Keratinocyte (primary cell): ENCODE measurements around the gene KIF5B. TPM values are rescaled to one million over a fixed set of nuclear protein-coding genes. Genes with fewer than 3 reads are reported as not detected.

Source experiments
- DNase-seq: peaks from one replicate; pipeline ENCODE4 v3.0.0-alpha.2; 2011; ENCODE audit warnings: low read depth, missing footprints, low spot score
- FAIRE-seq: peaks from 2 replicates; lab custom pipeline; 2011; peaks lifted over from hg19 to GRCh38; lab: Jason Lieb, UNC
- H2AFZ ChIP-seq: 2 replicates; pipeline ENCODE4 v1.6.0; 2012; ENCODE audit warnings: low read length, control low read depth, inconsistent platforms; ENCODE audit not compliant: control insufficient read depth
- H3K27ac ChIP-seq: 2 replicates; pipeline ENCODE4 v1.5.1; 2011; ENCODE audit warnings: low read length; ENCODE audit not compliant: control insufficient read depth, insufficient read depth
- H3K27me3 ChIP-seq: 3 replicates; pipeline ENCODE4 v1.6.0; 2011; ENCODE audit warnings: low read length; ENCODE audit not compliant: control insufficient read depth, insufficient read depth; ENCODE audit errors: extremely low read depth
- H3K36me3 ChIP-seq, 2 experiments: 2 replicates in 1 of 2; 3 replicates in 1 of 2; pipeline ENCODE4 v1.5.1; 2011; ENCODE audit warnings: low read length in 2 of 2, mild to moderate bottlenecking in 1 of 2; ENCODE audit not compliant: control insufficient read depth in 2 of 2, insufficient read depth in 2 of 2; ENCODE audit errors: extremely low read depth in 1 of 2
- H3K4me1 ChIP-seq: 3 replicates; pipeline ENCODE4 v1.5.1; 2011; ENCODE audit warnings: low read length; ENCODE audit not compliant: control insufficient read depth, insufficient read depth; ENCODE audit errors: extremely low read depth
- H3K4me2 ChIP-seq: 3 replicates; pipeline ENCODE4 v1.6.0; 2011; ENCODE audit warnings: low read depth, low read length; ENCODE audit not compliant: control insufficient read depth, insufficient read depth; ENCODE audit errors: extremely low read depth
- H3K4me3 ChIP-seq, 3 experiments: fragments of 200-600 bp in 1 of 3; sonication (generic) in 1 of 3; 2 replicates in 2 of 3; 3 replicates in 1 of 3; pipeline ENCODE4 v1.5.1; 2011 to 2016; ENCODE audit warnings: low read length in 3 of 3, mild to moderate bottlenecking in 3 of 3, control low read depth in 2 of 3, inconsistent platforms in 1 of 3, low read depth in 1 of 3, mixed read lengths in 1 of 3, mixed run types in 1 of 3, moderate library complexity in 1 of 3; ENCODE audit not compliant: control insufficient read depth in 2 of 3, insufficient read depth in 2 of 3; ENCODE audit errors: extremely low read depth in 1 of 3
- H3K79me2 ChIP-seq: 2 replicates; pipeline ENCODE4 v1.6.0; 2012; ENCODE audit warnings: low read length; ENCODE audit not compliant: control insufficient read depth, insufficient read depth
- H3K9ac ChIP-seq: 3 replicates; pipeline ENCODE4 v1.6.0; 2011; ENCODE audit warnings: low read length; ENCODE audit not compliant: control insufficient read depth, insufficient read depth; ENCODE audit errors: extremely low read depth
- H3K9me1 ChIP-seq: 3 replicates; pipeline ENCODE4 v1.6.0; 2011; ENCODE audit warnings: low read length; ENCODE audit not compliant: control insufficient read depth, insufficient read depth; ENCODE audit errors: extremely low read depth
- H3K9me3 ChIP-seq: 2 replicates; pipeline ENCODE4 v1.5.1; 2012; ENCODE audit warnings: low read depth, low read length; ENCODE audit not compliant: control insufficient read depth
- H4K20me1 ChIP-seq: 3 replicates; pipeline ENCODE4 v1.6.0; 2011; ENCODE audit warnings: low read length; ENCODE audit not compliant: control insufficient read depth, insufficient read depth; ENCODE audit errors: extremely low read depth
- CTCF ChIP-seq, 3 experiments: IDR thresholded peaks in 1 of 3; conservative IDR thresholded peaks in 1 of 3; optimal IDR thresholded peaks in 1 of 3; 2 replicates in 2 of 3; 3 replicates in 1 of 3; pipeline versions ENCODE3 to v1.5.1; 2011; ENCODE audit warnings: low read length in 3 of 3, mild to moderate bottlenecking in 3 of 3, moderate library complexity in 2 of 3, control low read depth in 1 of 3, inconsistent platforms in 1 of 3; ENCODE audit not compliant: insufficient read depth in 2 of 3; ENCODE audit errors: extremely low read depth in 1 of 3
- EZH2 ChIP-seq: IDR thresholded peaks from one replicate; pipeline ENCODE4 v1.6.1; 2012; ENCODE audit warnings: inconsistent platforms, mild to moderate bottlenecking, low read length, moderate library complexity
- dilution Hi-C: fragments of 300-500 bp; cut with MboI; formaldehyde crosslinking; loops from one replicate; pipeline ENCODE4 v1.7.0; 2020; ENCODE audit warnings: low sequenced_read_pairs; ENCODE audit not compliant: extremely low pct_ligation_motif_present
- polyA plus RNA-seq, 5 experiments: library from polyadenylated mRNA; depleted of rRNA in 3 of 5; stranded (reverse) in 3 of 5; stranded (forward) in 1 of 5; unstranded in 1 of 5; fragments of >200 nt; gene quantifications; 1 replicate in 1 of 5; 2 replicates in 3 of 5; 3 replicates in 1 of 5; pipeline versions ENCODE4 v1.2.1 to v1.2.3, GENCODE V29; 2011 to 2012; ENCODE audit warnings: missing spikeins in 2 of 5, low read depth in 1 of 5, low replicate concordance in 1 of 5

KIF5B gene
- polyA plus RNA-seq, 1 donor (not counting 4 experiments of a cell fraction or from before 2014, with no cell fraction given): 82.1 TPM

GRCh38 chr10:32051926-32052325, 4.3 kb downstream of the KIF5B start:
- H3K9me1 ChIP-seq: peaks cover 3% of the 10 kb centered on the region
- H3K9ac ChIP-seq: no peak overlapping the region
- peaks cover 64% of the 10 kb centered on the region for H4K20me1 ChIP-seq
- no peak for TF ChIP-seq CTCF (optimal IDR thresholded peaks at IDR 0.05 in 1 of 3, IDR thresholded peaks at IDR 0.05 in 1 of 3, conservative IDR thresholded peaks at IDR 0.05 in 1 of 3; ENCODE audit: extremely low read depth in 1 of 3, insufficient read depth in 2 of 3, low read length in 3 of 3)
- no peak for TF ChIP-seq EZH2
- DNase-seq (no peak), FAIRE-seq (no peak)
- peaks cover 92% of the 10 kb centered on the region for H3K79me2 ChIP-seq
- H2AFZ ChIP-seq: no peak overlapping the region
- H3K27ac ChIP-seq: no peak overlapping the region
- peaks cover 43% of the 10 kb centered on the region for H3K4me1 ChIP-seq
- peaks cover 1 to 19% of the 10 kb centered on the region in 2 experiments for H3K36me3 ChIP-seq
- peak overlapping the region; percentile 82 for H3K4me2 ChIP-seq
- dilution Hi-C loops: no loop called here
- no peaks in the 10 kb centered on the region for H3K9me3 ChIP-seq
- H3K27me3 ChIP-seq: no peaks in the 10 kb centered on the region
- peak overlapping the region; percentile 7 to 54 (median 40) for H3K4me3 ChIP-seq

- no peak overlapping the region for H3K27ac ChIP-seq
- peaks cover 100% of the 10 kb centered on the region for H3K79me2 ChIP-seq
- FAIRE-seq (no peak), DNase-seq (no peak)
- dilution Hi-C loops: no loop called here
- H3K9me1 ChIP-seq: peaks cover 3% of the 10 kb centered on the region
- H3K36me3 ChIP-seq: peaks cover 6 to 29% of the 10 kb centered on the region in 2 experiments
- H3K4me3 ChIP-seq: no peak overlapping the region
- TF ChIP-seq EZH2 (no peak), CTCF (optimal IDR thresholded peaks at IDR 0.05 in 1 of 3, IDR thresholded peaks at IDR 0.05 in 1 of 3, conservative IDR thresholded peaks at IDR 0.05 in 1 of 3; ENCODE audit: extremely low read depth in 1 of 3, insufficient read depth in 2 of 3, low read length in 3 of 3) (no peak)
- H3K9me3 ChIP-seq: no peaks in the 10 kb centered on the region
- no peaks in the 10 kb centered on the region for H3K27me3 ChIP-seq
- peaks cover 41% of the 10 kb centered on the region for H3K4me1 ChIP-seq
- peaks cover 69% of the 10 kb centered on the region for H4K20me1 ChIP-seq
- no peak overlapping the region for H2AFZ ChIP-seq
- H3K9ac ChIP-seq: no peak overlapping the region
- peak overlapping the region; percentile 15 for H3K4me2 ChIP-seq
These were observed 6.0 kb downstream of the KIF5B start for GRCh38 chr10:32050177-32050576.
